Stimulated activated naive CD8-positive, alpha-beta T cell treated with anti-CD3 and anti-CD28 coated beads, Interleukin-15, amount 100 ng/mL, for 72 hours (primary cell): ENCODE measurements around the gene USP36.
A peak's percentile ranks its signal among the peaks of the same experiment; 100 is the strongest.

Experiments used
- ATAC-seq: fragments of 150-1000 bp; cut with Tn5 transposase; 2 replicates; pipeline ENCODE4 v1.10.0; 2021; ENCODE audit warnings: mild to moderate bottlenecking, moderate library complexity
- DNase-seq, 2 donors: peaks; one replicate each; pipeline ENCODE4 v3.0.0; 2021 to 2022
- H3K27ac Mint-ChIP-seq, 2 donors: one replicate each; pipeline ENCODE4 v1.8.0; 2022; ENCODE audit warnings: mild to moderate bottlenecking in 2 of 2, mixed read lengths in 2 of 2, moderate library complexity in 2 of 2
- H3K27me3 Mint-ChIP-seq: one replicate; pipeline ENCODE4 v1.8.0; 2022; ENCODE audit warnings: mixed read lengths
- H3K4me1 Mint-ChIP-seq: one replicate; pipeline ENCODE4 v1.8.0; 2022; ENCODE audit warnings: mild to moderate bottlenecking, mixed read lengths
- H3K4me3 Mint-ChIP-seq, 2 donors: one replicate each; pipeline ENCODE4 v1.8.0; 2022; ENCODE audit warnings: mild to moderate bottlenecking in 2 of 2, mixed read lengths in 2 of 2, moderate library complexity in 1 of 2
- H3K9me3 Mint-ChIP-seq, 2 donors: one replicate each; pipeline ENCODE4 v1.8.0; 2022; ENCODE audit warnings: mixed read lengths in 2 of 2

Gene USP36

GRCh38 chr17:78746949-78747269 is 93.7 kb downstream of the USP36 start:
- Mint-ChIP-seq H3K27ac (peak overlapping the region; percentile 5 to 97), H3K4me3 (peak overlapping the region; percentile 32 to 60), H3K9me3 (no peaks in the 10 kb centered on the region), H3K4me1 (peaks cover 100% of the 10 kb centered on the region), H3K27me3 (no peaks in the 10 kb centered on the region)
- ATAC-seq (no peak), DNase-seq (no peak)

DNA sequence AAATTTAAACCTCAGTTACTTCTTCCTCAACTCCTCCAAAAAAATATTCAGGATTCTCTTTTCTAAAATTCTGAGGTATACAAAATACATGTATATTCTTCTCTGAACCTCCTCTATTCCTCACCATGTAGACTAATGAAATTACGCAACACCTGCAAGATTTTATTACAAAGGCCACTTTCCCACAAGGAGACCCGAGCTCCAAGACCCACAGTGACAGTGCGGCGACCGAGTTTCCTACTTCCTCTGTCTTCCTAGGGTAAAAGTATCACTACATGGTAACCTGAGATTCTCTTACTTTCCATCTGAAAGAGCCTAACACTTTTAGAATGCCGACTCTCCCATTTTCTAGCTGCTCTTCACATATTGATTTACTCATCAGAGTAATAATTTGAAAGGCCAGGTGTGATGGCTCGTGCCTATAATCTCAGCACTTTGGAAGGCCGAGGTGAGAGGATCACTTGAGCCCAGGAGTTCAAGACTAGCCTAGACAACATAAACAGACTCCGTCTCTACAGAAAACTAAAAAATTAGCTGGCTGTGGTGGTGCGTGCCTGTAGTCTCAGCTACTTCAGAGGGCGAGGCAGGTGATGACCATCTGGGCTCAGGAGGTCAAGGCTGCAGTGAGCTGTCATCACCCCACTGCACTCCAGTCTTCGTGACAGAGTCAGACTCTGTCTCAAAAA is 94.2 kb downstream of the USP36 start:
- H3K27me3 Mint-ChIP-seq, result no peaks in the 10 kb centered on the region
- ATAC-seq (no peak), DNase-seq (no peak)
- peak overlapping the region; percentile 27 to 46 for H3K4me3 Mint-ChIP-seq
- H3K9me3 Mint-ChIP-seq, result no peaks in the 10 kb centered on the region
- H3K27ac Mint-ChIP-seq, result peak overlapping the region; percentile 50 to 90
- H3K4me1 Mint-ChIP-seq, result peaks cover 100% of the 10 kb centered on the region
